HL-60 (cell line): ENCODE data around the gene NCAPH2.

ENCODE experiments used
- DNase-seq, 2 experiments: peaks; one replicate each; pipeline ENCODE4 v3.0.0-alpha.2; 2010 to 2020; ENCODE audit warnings: low read depth in 1 of 2, low spot score in 1 of 2
- H3K27ac ChIP-seq: fragments of 250-450 bp; sonication (Bioruptor Pico); replicated peaks from 2 replicates; pipeline ENCODE4 v1.5.1; 2020; ENCODE audit warnings: mild to moderate bottlenecking, moderate library complexity
- H3K27me3 ChIP-seq: fragments of 250-450 bp; sonication (Bioruptor Pico); 2 replicates; pipeline ENCODE4 v1.5.1; 2021; ENCODE audit warnings: mild to moderate bottlenecking, moderate library complexity; ENCODE audit not compliant: insufficient read depth, poor library complexity, severe bottlenecking
- H3K4me3 ChIP-seq: replicated peaks from 2 replicates; pipeline ENCODE4 v1.5.1; 2011; ENCODE audit warnings: mild to moderate bottlenecking, control low read depth, low read length; ENCODE audit not compliant: insufficient read depth
- GABPA ChIP-seq: IDR thresholded peaks from 2 replicates; pipeline ENCODE4 v1.6.1; 2012; ENCODE audit warnings: low read depth
- POLR2AphosphoS5 ChIP-seq: IDR thresholded peaks from 2 replicates; pipeline ENCODE4 v1.6.1; 2012; ENCODE audit warnings: low read depth
- SPI1 ChIP-seq: IDR thresholded peaks from 2 replicates; pipeline ENCODE4 v1.6.1; 2012; ENCODE audit warnings: low read depth, mild to moderate bottlenecking, borderline replicate concordance
- TF ChIP-seq, protein P1 (sequence below): IDR thresholded peaks from one replicate; pipeline ENCODE4 v1.5.1; 2011; ENCODE audit warnings: low read length, control low read depth, inconsistent platforms; ENCODE audit not compliant: insufficient read depth
- TF ChIP-seq, protein P2 (sequence below): IDR thresholded peaks from 2 replicates; pipeline ENCODE4 v1.6.1; 2012; ENCODE audit warnings: low read depth; ENCODE audit not compliant: insufficient replicate concordance

Gene NCAPH2

DNA sequence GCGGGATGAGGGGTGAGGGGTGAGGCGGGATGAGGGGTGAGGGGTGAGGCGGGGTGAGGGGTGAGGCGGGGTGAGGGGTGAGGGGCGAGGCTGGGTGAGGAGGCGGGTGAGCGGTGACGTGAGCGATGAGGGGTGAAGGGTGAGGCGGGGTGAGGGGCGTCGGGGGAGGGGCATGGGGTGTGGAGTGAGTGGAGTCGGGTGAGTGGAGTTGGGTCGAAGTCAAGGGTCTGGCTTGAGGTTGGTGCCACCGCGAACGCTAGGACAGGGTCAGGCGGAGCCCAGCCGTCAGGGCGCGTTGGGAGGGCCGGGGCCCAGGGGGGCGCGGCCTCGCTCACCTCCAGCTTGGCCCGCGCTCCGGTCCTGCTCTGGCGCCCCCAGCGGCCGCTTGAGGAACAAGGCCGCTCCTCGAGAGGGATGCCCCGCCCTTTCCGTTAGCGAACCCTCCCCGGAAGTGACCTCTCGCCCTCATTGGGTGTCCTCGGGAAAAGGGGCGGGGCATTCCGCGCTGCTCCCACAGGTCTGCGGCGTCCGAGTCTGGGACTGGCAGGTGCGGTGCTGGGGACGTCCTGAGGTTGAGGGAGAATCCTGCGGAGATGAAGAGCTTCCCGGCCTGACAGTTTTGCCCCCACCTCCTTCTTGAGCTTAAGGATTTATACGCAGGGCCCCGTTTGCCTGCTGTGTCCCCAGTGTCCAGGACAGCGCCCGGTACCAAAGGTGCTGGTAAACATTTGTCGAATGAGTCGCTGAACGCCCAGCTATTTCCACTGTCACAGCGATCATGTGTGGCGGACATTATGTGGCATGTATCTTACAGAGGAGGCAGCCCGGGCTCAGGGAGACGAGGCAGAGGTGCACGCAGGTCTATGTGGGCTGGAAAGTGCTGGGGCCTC lies 54.7 kb downstream of the NCAPH2 start, which contains the start of gene SYCE3:
SYCE3 (minus strand) TSS at position 397 of the 890 bp plus-strand sequence. CDS start 6,514 bp downstream, outside the sequence.
- TF ChIP-seq, protein P1, sequence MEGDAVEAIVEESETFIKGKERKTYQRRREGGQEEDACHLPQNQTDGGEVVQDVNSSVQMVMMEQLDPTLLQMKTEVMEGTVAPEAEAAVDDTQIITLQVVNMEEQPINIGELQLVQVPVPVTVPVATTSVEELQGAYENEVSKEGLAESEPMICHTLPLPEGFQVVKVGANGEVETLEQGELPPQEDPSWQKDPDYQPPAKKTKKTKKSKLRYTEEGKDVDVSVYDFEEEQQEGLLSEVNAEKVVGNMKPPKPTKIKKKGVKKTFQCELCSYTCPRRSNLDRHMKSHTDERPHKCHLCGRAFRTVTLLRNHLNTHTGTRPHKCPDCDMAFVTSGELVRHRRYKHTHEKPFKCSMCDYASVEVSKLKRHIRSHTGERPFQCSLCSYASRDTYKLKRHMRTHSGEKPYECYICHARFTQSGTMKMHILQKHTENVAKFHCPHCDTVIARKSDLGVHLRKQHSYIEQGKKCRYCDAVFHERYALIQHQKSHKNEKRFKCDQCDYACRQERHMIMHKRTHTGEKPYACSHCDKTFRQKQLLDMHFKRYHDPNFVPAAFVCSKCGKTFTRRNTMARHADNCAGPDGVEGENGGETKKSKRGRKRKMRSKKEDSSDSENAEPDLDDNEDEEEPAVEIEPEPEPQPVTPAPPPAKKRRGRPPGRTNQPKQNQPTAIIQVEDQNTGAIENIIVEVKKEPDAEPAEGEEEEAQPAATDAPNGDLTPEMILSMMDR: peak; percentile 72
- TF ChIP-seq, protein P2, sequence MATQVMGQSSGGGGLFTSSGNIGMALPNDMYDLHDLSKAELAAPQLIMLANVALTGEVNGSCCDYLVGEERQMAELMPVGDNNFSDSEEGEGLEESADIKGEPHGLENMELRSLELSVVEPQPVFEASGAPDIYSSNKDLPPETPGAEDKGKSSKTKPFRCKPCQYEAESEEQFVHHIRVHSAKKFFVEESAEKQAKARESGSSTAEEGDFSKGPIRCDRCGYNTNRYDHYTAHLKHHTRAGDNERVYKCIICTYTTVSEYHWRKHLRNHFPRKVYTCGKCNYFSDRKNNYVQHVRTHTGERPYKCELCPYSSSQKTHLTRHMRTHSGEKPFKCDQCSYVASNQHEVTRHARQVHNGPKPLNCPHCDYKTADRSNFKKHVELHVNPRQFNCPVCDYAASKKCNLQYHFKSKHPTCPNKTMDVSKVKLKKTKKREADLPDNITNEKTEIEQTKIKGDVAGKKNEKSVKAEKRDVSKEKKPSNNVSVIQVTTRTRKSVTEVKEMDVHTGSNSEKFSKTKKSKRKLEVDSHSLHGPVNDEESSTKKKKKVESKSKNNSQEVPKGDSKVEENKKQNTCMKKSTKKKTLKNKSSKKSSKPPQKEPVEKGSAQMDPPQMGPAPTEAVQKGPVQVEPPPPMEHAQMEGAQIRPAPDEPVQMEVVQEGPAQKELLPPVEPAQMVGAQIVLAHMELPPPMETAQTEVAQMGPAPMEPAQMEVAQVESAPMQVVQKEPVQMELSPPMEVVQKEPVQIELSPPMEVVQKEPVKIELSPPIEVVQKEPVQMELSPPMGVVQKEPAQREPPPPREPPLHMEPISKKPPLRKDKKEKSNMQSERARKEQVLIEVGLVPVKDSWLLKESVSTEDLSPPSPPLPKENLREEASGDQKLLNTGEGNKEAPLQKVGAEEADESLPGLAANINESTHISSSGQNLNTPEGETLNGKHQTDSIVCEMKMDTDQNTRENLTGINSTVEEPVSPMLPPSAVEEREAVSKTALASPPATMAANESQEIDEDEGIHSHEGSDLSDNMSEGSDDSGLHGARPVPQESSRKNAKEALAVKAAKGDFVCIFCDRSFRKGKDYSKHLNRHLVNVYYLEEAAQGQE: no peak
- TF ChIP-seq POLR2AphosphoS5 (0 out of 2 replicates have a peak, but pooled peaks have one; percentile 31), GABPA (peak; percentile 33; the same call in 1 of the 2 replicates), SPI1 (no peak; the same call in 1 of the 2 replicates)
- no peaks in the 10 kb centered on the region for H3K27me3 ChIP-seq
- 0 out of 2 replicates have a peak within 1 kb of the TSS, but pooled peaks have one; percentile 37 for H3K27ac ChIP-seq
- peak; percentile 94 to 98 for DNase-seq
- H3K4me3 ChIP-seq: peak within 1 kb of the TSS; percentile 59

DNA sequence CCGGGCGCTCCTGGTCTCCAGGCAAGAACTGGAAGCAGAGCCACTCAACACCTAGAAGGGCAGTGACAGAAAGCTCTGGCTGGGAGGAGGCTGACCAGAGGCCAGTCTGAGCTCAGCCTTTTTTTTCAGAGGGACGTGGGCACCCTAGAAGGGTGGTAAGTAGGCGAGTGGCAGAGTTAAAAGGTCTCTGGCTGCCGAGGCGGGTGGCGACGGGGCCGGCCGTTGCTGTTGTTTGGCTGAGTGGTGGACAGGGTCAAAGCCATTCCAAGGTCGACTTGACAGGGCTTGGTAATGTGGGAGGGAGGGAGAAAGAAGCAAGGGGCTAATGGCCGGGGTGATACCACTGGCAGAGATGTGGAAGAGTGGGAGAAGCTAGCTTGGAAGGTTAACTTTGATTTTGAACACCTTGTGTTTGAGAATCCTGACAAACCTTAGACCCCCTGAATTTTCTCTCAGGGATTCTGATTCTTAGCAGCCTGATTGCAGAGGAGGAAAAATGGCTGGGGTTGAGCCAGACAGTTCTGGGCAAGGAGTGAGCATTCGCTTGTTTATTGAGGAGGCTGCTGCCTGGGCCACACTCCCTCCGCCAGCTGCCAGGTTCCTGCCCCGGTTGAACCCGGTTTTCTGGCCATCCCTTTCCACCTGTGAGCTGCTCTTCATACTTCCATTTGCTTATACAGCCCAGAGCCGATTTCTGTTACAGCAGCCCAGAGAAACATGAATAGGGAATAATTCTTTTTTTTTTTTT lies 55.6 kb downstream of the NCAPH2 start:
- DNase-seq: no peak
- 0 out of 2 replicates have a peak overlapping the region, but pooled peaks have one; percentile 37 for H3K27ac ChIP-seq

More for the DNA sequence above, 55.6 kb downstream of the NCAPH2 start:
- peak overlapping the region; percentile 59 for H3K4me3 ChIP-seq
- no peaks in the 10 kb centered on the region for H3K27me3 ChIP-seq
- TF ChIP-seq, protein P2: no peak
- TF ChIP-seq POLR2AphosphoS5 (no peak), SPI1 (no peak), GABPA (no peak)
- TF ChIP-seq, protein P1: no peak
